ENCODE measurements around the gene LCORL.
A peak's percentile ranks its signal among the peaks of the same experiment; 100 is the strongest.

The LCORL gene

DNA sequence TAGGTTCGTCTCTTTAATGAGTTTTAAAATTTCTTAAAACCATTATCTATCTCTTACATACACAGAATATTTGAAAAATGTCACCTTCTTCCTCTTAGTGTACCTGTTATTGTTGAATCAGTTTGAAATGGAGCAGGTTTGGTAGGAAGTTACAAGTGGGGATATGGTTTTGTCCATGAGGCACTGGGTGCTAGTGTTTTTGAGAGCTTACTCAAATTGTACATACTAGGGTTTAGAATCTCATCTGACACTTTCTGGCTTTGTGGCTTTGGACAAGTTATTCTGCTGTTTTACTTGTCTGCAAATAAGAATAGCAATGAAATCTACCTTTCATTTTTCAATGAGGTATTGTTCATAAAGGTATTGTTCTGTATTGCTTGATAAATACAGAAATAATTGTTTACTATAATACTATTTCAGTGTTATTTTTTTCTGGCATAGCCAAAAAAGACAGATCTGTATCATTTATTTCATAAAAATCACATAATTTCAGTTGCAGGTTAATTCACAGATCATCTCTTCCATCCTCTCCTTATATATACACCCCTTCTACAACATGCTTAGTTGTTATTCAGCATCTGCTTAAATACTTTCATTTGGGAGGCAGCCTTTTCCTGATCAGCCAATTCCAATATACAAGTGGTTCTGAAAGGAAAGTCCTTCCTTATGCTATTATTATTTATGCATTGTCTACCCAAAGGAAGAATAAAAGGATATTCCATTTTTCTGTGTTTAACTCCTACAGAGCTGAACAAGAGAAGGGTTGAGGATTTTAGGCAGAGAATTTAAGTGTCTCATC lies 197.5 kb downstream of the LCORL start:
- no peak for FAIRE-seq

DNA sequence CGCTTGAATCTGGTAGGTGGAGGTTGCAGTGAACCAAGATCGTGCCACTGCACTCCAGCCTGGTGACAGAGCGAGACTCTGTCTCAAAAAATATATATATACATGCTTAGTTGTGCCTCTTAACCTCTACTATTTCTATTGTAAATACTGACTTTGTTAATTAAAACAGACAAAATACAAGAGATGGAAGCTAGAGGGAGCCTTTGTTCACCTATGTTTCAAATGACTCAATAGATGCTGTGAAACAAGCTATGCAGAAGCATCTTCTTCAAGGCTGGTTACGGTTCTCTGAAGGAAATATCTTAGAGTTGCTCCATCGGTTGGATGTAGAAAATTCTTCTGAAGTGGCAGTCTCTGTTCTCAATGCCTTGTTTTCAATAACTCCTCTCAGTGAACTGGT lies 204.5 kb downstream of the LCORL start:
- peak; percentile 81 for FAIRE-seq

GRCh38 chr4:17816142-17816541 lies 205.4 kb downstream of the LCORL start:
- FAIRE-seq: no peak

DNA sequence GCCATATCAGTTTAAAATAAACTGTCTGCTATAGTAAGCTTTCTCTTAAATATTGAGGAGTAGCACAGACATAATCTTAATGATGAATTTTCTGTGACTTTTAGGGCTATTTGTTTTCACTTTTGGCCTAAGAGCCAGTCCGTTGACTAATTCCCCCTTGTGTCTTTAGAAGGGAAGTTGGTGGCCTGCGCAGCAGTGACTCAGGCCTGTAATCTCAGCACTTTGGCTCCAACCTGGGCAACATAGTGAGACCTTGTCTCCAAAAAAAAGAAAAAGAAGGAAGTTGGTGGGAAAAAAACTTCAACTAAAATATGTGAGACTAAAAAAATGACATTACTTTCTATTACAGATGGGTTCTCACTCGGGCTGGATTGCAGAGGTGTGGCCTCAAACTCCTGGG lies 207.4 kb downstream of the LCORL start:
- FAIRE-seq: no peak

- FAIRE-seq: no peak
Measured at GRCh38 chr4:17812801-17813200, 208.8 kb downstream of the LCORL start.

- FAIRE-seq: no peak
Measured at GRCh38 chr4:17812125-17812524, 209.4 kb downstream of the LCORL start.

- FAIRE-seq: no peak
Measured at GRCh38 chr4:17811078-17811603, 210.4 kb downstream of the LCORL start.

- FAIRE-seq: peak; percentile 99
Measured at GRCh38 chr4:17810260-17811077, 211.1 kb downstream of the LCORL start, which contains the start of the genes DCAF16 and NCAPG. DCAF16 (minus strand) TSS chr4:17810757; CDS start chr4:17804141, 6,616 bp downstream. NCAPG (plus strand) TSS chr4:17810979; CDS start chr4:17811078, 99 bp downstream.

GRCh38 chr4:17809667-17810066 lies 211.9 kb downstream of the LCORL start:
- FAIRE-seq: no peak

DNA sequence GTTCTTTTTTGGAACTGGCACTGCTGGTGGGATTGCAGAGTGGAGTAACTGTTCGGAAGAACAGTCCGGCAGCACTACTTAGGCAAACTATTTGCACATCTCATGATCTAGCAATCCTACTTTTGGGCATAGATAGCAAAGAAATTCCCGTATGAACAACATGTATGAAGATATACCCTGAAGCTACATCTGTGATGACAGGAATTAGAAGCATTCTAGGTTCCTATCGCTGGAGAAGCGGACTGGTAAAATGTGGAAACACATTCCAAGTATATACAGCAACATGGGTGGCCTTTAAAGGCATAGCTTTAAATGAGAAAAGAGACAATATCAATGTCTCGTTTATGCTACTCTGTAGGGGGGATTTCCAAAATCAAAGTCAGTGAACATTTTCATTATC lies 214.1 kb downstream of the LCORL start:
- no peak for FAIRE-seq

DNA sequence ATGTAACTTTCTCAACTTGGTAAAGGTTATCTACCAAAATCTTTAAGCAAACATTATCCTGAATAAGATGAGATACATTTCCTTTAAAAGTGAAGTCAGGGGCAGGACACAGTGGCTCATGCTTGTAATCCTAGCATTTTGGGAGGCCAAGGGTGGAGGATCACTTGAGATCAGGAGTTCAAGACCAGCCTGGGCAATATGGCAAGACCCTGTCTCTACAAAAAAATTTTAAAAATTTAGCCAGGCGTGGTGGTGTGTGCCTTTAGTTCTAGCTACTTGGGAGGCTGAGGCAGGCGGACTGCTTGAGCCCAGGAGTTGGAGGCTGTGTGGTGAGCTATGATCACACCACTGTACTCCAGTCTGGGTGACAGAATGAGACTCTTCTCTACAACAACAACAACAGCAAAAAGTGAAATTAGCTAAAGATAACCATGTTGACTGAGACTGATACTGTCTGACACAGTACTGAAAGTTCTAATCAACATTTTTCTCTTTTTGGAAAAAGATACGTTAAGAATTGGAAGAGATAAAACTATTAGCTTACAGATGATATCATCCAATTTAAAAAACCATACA lies 215.9 kb downstream of the LCORL start:
- FAIRE-seq: no peak

DNA sequence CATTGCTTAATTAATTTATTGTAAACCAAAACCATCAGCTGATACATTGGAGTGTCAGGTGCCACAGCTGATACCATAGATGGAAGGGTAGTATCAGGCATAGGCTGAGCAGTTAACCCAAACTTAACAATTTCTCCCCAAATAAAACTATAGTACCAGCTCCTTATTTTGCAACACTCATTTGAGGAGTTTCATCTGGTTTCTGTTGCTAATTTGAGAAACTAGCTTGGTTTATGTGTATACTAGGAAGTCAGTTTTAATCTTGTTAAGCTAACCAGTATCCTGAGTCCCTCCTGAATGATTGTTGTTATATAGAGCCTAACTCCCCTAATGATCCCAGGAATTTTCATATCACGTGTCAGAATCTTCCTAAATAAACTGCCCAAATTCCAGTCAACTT lies 223.7 kb downstream of the LCORL start:
- FAIRE-seq: no peak

DNA sequence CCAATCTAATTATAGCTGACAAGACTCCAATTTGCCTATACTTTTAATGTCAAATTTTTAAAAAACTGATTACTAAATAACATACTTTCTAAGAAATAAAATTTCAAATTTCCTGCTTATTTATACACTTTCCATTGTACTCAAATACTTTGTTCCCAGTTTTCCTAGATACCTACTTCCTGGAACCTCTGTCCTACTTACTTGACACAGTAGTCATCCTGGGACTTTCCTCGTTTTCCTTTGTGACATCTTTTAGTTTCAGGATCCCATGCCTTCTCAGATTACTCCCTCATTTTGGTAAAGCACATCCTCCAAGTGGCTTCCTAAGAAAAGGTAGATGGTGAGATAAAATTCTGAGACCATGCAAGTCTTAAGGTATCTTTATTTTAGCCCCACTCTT lies 226.8 kb downstream of the LCORL start:
- no peak for FAIRE-seq

Measured in endometrium (tissue), 2 donors.